Measurements from ENCODE around the gene TAL1. TPM values are rescaled to one million over a fixed set of nuclear protein-coding genes. Genes with fewer than 3 reads are reported as not detected.

The TAL1 gene
- polyA plus RNA-seq, 3 donors: 0.50 TPM; not detected in 2

GRCh38 chr1:47179017-47179987 is 52.7 kb downstream of the TAL1 start:
- Mint-ChIP-seq H3K9me3 (peaks cover 0 to 2% (median 0%) of the 10 kb centered on the region in 7 donors), H3K27ac (peak overlapping the region in 3 of 7 donors; percentile 26 to 86 (median 26)), H3K4me3 (peak overlapping the region; percentile 81 to 96), H3K4me1 (peaks cover 14% of the 10 kb centered on the region), H3K27me3 (ENCODE audit: low read depth in 3 of 3) (peaks cover 14 to 31% (median 17%) of the 10 kb centered on the region in 3 donors), H3K36me3 (no peaks in the 10 kb centered on the region)
- DNase-seq: peak; percentile 57 to 64 (median 61)
- intact Hi-C loops (cut with micrococcal nuclease): no loop called here
- H3K36me3 ChIP-seq (replicated peaks in 1 of 2; ENCODE audit: control insufficient read depth in 1 of 2, insufficient read depth in 2 of 2, low read length in 2 of 2): no peaks in the 10 kb centered on the region
- H3K27ac ChIP-seq (ENCODE audit: low read depth in 1 of 2, low read length in 2 of 2): no peak overlapping the region
- TF ChIP-seq, protein P1, sequence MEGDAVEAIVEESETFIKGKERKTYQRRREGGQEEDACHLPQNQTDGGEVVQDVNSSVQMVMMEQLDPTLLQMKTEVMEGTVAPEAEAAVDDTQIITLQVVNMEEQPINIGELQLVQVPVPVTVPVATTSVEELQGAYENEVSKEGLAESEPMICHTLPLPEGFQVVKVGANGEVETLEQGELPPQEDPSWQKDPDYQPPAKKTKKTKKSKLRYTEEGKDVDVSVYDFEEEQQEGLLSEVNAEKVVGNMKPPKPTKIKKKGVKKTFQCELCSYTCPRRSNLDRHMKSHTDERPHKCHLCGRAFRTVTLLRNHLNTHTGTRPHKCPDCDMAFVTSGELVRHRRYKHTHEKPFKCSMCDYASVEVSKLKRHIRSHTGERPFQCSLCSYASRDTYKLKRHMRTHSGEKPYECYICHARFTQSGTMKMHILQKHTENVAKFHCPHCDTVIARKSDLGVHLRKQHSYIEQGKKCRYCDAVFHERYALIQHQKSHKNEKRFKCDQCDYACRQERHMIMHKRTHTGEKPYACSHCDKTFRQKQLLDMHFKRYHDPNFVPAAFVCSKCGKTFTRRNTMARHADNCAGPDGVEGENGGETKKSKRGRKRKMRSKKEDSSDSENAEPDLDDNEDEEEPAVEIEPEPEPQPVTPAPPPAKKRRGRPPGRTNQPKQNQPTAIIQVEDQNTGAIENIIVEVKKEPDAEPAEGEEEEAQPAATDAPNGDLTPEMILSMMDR (IDR thresholded peaks at IDR 0.05): peak; percentile 79
- peaks cover 0 to 13% of the 10 kb centered on the region in 2 donors for H3K27me3 ChIP-seq (ENCODE audit: control insufficient read depth in 2 of 2, insufficient read depth in 2 of 2, low read length in 2 of 2)
- peak overlapping the region; percentile 78 for H2AFZ ChIP-seq (ENCODE audit: insufficient read depth, low read depth, low read length, poor library complexity, severe bottlenecking)
- no peaks in the 10 kb centered on the region for H4K20me1 ChIP-seq (ENCODE audit: insufficient read depth, low read length)
- H3K4me1 ChIP-seq (ENCODE audit: control insufficient read depth in 1 of 2, insufficient read depth in 2 of 2, low read length in 2 of 2): peaks cover 7 to 12% of the 10 kb centered on the region in 2 donors
- H3K9me3 ChIP-seq (replicated peaks in 1 of 2; ENCODE audit: control insufficient read depth in 1 of 2, insufficient read depth in 1 of 2, low read length in 2 of 2): no peaks in the 10 kb centered on the region
- peak overlapping the region; percentile 83 for H3K4me2 ChIP-seq (replicated peaks; ENCODE audit: extremely low read depth, low read length, poor library complexity, severe bottlenecking)
- H3K9ac ChIP-seq (ENCODE audit: insufficient read depth, low read length, poor library complexity, severe bottlenecking): peak overlapping the region; percentile 25
- no peaks in the 10 kb centered on the region for H3K79me2 ChIP-seq (ENCODE audit: insufficient read depth, low read length)
- peak overlapping the region; percentile 10 to 67 (median 39) for H3K4me3 ChIP-seq (replicated peaks in 1 of 3; ENCODE audit: low read depth in 2 of 3, low read length in 3 of 3)
- 11% methylated on average over 27 of the region's 30 CpGs for WGBS (ENCODE audit: insufficient coverage)

- H4K20me1 ChIP-seq (ENCODE audit: insufficient read depth, low read length): no peaks in the 10 kb centered on the region
- intact Hi-C loops (cut with micrococcal nuclease): no loop called here
- H3K27ac ChIP-seq (ENCODE audit: low read depth in 1 of 2, low read length in 2 of 2): no peak overlapping the region
- Mint-ChIP-seq H3K27ac (peak overlapping the region in 1 of 7 donors; percentile 26), H3K27me3 (ENCODE audit: low read depth in 3 of 3) (peaks cover 14 to 31% (median 18%) of the 10 kb centered on the region in 3 donors), H3K9me3 (peaks cover 0 to 2% (median 0%) of the 10 kb centered on the region in 7 donors), H3K36me3 (no peaks in the 10 kb centered on the region), H3K4me3 (no peak overlapping the region), H3K4me1 (peaks cover 14% of the 10 kb centered on the region)
- no peaks in the 10 kb centered on the region for H3K36me3 ChIP-seq (replicated peaks in 1 of 2; ENCODE audit: control insufficient read depth in 1 of 2, insufficient read depth in 2 of 2, low read length in 2 of 2)
- no peaks in the 10 kb centered on the region for H3K79me2 ChIP-seq (ENCODE audit: insufficient read depth, low read length)
- H3K9ac ChIP-seq (ENCODE audit: insufficient read depth, low read length, poor library complexity, severe bottlenecking): no peak overlapping the region
- H3K9me3 ChIP-seq (replicated peaks in 1 of 2; ENCODE audit: control insufficient read depth in 1 of 2, insufficient read depth in 1 of 2, low read length in 2 of 2): no peaks in the 10 kb centered on the region
- no peak overlapping the region for H2AFZ ChIP-seq (ENCODE audit: insufficient read depth, low read depth, low read length, poor library complexity, severe bottlenecking)
- TF ChIP-seq, protein P1 (IDR thresholded peaks at IDR 0.05): no peak
- H3K4me2 ChIP-seq (replicated peaks; ENCODE audit: extremely low read depth, low read length, poor library complexity, severe bottlenecking): peak overlapping the region; percentile 83
- 83% methylated on average over 8 of the region's 8 CpGs for WGBS (ENCODE audit: insufficient coverage)
- no peak for DNase-seq
- peaks cover 7 to 12% of the 10 kb centered on the region in 2 donors for H3K4me1 ChIP-seq (ENCODE audit: control insufficient read depth in 1 of 2, insufficient read depth in 2 of 2, low read length in 2 of 2)
- H3K4me3 ChIP-seq (replicated peaks in 1 of 3; ENCODE audit: low read depth in 2 of 3, low read length in 3 of 3): peak overlapping the region in 1 of 3 experiments; percentile 67
- H3K27me3 ChIP-seq (ENCODE audit: control insufficient read depth in 2 of 2, insufficient read depth in 2 of 2, low read length in 2 of 2): peaks cover 0 to 13% of the 10 kb centered on the region in 2 donors
These were observed 53.4 kb downstream of the TAL1 start for GRCh38 chr1:47178654-47179016.
